ENCODE data around the gene NKX6-2. TPM values are rescaled to one million over a fixed set of nuclear protein-coding genes. Genes with fewer than 3 reads are reported as not detected.

The NKX6-2 gene
- total RNA-seq, 1 donor from 2014 or later = 0.14 TPM

DNA sequence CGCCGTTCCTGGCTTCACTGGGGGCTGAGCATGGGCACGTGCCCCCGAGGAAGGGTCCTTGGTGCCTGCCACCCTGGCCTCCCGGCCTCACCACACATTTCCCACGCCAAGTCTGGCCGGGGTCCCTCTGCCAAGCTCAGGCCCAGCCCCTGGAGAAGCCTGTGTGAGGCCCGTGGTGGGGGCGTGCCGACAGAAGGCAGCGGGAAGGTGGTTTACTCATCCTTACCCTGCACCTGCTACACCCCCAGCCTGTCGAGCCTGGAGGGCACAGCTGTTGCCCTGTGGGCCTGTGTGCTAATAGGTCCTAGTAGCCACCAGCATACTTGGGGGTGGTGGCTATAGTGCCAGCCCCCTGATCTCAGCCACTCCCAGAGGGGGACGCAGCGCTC, 46.7 kb downstream of the NKX6-2 start:
- no peak for DNase-seq (ENCODE audit: extremely low spot score, unreplicated experiment)
- H3K9me3 Mint-ChIP-seq = no peaks in the 10 kb centered on the region

DNA sequence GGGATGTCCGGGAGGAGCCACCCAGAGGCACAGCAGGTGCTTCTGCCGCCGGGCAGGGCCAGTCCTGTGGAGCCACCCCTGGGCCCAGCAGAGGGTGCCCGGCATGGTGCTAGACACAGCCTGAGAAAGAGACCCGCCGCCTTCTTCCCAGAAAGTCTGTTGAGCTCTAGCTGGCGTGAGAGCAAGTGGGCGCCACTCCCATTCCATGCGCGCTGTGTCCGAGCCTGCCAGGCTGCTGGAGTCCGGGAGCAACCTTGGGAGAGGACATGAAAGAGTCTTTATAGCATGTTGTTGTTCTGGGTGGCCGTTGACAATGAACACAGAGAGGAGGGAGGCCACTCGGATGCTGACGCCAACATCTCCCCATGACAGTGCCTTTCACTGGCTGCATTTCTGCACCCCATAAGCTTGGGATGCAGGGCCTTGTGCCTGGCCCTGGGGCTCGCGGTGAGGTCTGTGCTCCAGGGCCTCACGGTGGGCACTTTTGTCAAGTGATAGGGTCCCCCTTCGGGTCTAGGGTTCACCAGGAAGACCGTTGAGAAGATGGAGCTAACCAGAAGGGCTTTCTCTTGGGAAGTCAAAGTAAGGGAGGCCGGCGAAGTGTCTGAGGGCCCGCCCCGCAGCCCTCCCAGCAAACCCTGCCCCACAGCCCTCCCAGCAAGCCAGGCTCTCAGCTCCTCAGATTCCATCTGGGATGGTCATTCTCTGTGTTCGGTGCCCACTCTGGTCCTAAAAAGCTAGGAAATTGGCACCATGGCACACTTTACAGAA, 47.3 kb downstream of the NKX6-2 start:
- peaks cover 17% of the 10 kb centered on the region for H3K27me3 Mint-ChIP-seq

More for the DNA sequence above, 46.7 kb downstream of the NKX6-2 start:
- no peak for TF ChIP-seq CTCF (conservative IDR thresholded peaks at IDR 0.05)
- Mint-ChIP-seq H3K4me3 (no peak overlapping the region), H3K4me1 (ENCODE audit: unreplicated experiment) (peaks cover 20% of the 10 kb centered on the region), H3K27ac (no peak overlapping the region), H3K27me3 (peaks cover 18% of the 10 kb centered on the region), H3K36me3 (no peaks in the 10 kb centered on the region)

GRCh38 chr10:132737390-132738048, 48.4 kb downstream of the NKX6-2 start:
- H3K4me3 Mint-ChIP-seq = no peak overlapping the region
- no peak overlapping the region for H3K27ac Mint-ChIP-seq
- H3K9me3 Mint-ChIP-seq = no peaks in the 10 kb centered on the region
- no peak for TF ChIP-seq CTCF (conservative IDR thresholded peaks at IDR 0.05)
- no peaks in the 10 kb centered on the region for H3K36me3 Mint-ChIP-seq
- peaks cover 12% of the 10 kb centered on the region for H3K27me3 Mint-ChIP-seq
- no peak for DNase-seq (ENCODE audit: extremely low spot score, unreplicated experiment)
- H3K4me1 Mint-ChIP-seq (ENCODE audit: unreplicated experiment) = peaks cover 11% of the 10 kb centered on the region

More for the DNA sequence above, 47.3 kb downstream of the NKX6-2 start:
- no peak for DNase-seq (ENCODE audit: extremely low spot score, unreplicated experiment)
- H3K4me3 Mint-ChIP-seq = no peak overlapping the region
- no peak overlapping the region for H3K27ac Mint-ChIP-seq
- no peak for TF ChIP-seq CTCF (conservative IDR thresholded peaks at IDR 0.05)
- peaks cover 19% of the 10 kb centered on the region for H3K4me1 Mint-ChIP-seq (ENCODE audit: unreplicated experiment)
- H3K9me3 Mint-ChIP-seq = no peaks in the 10 kb centered on the region
- no peaks in the 10 kb centered on the region for H3K36me3 Mint-ChIP-seq

GRCh38 chr10:132735923-132736391, 50.0 kb downstream of the NKX6-2 start:
- Mint-ChIP-seq H3K36me3 (peaks cover 4% of the 10 kb centered on the region), H3K27ac (no peak overlapping the region), H3K9me3 (no peaks in the 10 kb centered on the region), H3K4me1 (ENCODE audit: unreplicated experiment) (peaks cover 9% of the 10 kb centered on the region), H3K27me3 (peaks cover 7% of the 10 kb centered on the region), H3K4me3 (no peak overlapping the region)
- no peak for DNase-seq (ENCODE audit: extremely low spot score, unreplicated experiment)
- TF ChIP-seq CTCF (conservative IDR thresholded peaks at IDR 0.05) = no peak

DNA sequence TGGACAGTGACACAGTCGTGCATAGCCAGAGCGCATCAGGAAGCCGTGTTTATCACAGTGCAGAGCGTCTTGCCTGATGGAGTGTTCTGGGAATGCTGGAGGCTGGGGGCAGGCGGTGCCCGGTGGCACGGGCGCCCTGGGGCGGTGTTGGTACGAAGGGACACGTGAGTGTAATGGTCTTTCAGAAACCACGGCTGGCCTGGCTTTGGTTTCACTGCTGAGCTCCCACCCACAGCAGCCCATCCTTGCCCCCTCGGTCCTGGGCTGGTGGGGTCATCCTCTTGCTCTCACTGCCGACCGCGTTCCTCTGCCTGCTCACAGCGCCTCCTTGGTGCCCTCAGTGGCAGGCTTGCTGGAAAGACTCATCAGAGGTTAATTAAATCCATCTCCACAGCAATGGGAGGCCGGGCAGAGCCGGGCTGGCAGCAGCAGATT, 50.6 kb downstream of the NKX6-2 start:
- H3K27me3 Mint-ChIP-seq = peaks cover 5% of the 10 kb centered on the region
- no peak overlapping the region for H3K27ac Mint-ChIP-seq
- peaks cover 4% of the 10 kb centered on the region for H3K4me1 Mint-ChIP-seq (ENCODE audit: unreplicated experiment)
- no peak for TF ChIP-seq CTCF (conservative IDR thresholded peaks at IDR 0.05)
- H3K4me3 Mint-ChIP-seq = no peak overlapping the region
- H3K36me3 Mint-ChIP-seq = peaks cover 4% of the 10 kb centered on the region
- no peak for DNase-seq (ENCODE audit: extremely low spot score, unreplicated experiment)
- H3K9me3 Mint-ChIP-seq = no peaks in the 10 kb centered on the region
